Astrocyte (in vitro differentiated cells and primary cell): Measurements from ENCODE around the gene RARB.

Experiments
- CTCF ChIP-seq: IDR thresholded peaks from 2 replicates; pipeline ENCODE4 v1.5.1; 2011; ENCODE audit warnings: low read depth, mild to moderate bottlenecking, inconsistent platforms, low read length, moderate library complexity; ENCODE audit not compliant: insufficient read depth
- EZH2 ChIP-seq: IDR thresholded peaks from 2 replicates; pipeline ENCODE4 v1.6.1; 2012; ENCODE audit warnings: mild to moderate bottlenecking, low read length, inconsistent platforms; ENCODE audit not compliant: insufficient read depth

- no peak for TF ChIP-seq CTCF
- TF ChIP-seq EZH2 = no peak
These were observed 908 bp upstream of the RARB start for GRCh38 chr3:25427155-25427554.
